Thoracic aorta (tissue), 2 donors: ENCODE measurements around the gene NPW. TPM values are rescaled to one million over a fixed set of nuclear protein-coding genes. Genes with fewer than 3 reads are reported as not detected.
A peak's percentile ranks its signal among the peaks of the same experiment; 100 is the strongest.

Experiments
- ATAC-seq: fragments of 150-250 bp; one replicate; pipeline ENCODE4 v1.8.0; 2017; ENCODE audit warnings: low read depth; ENCODE audit not compliant: insufficient number of reproducible peaks, low FRiP score
- DNase-seq: peaks from one replicate; pipeline ENCODE4 v3.0.0-alpha.2; 2020; ENCODE audit warnings: low spot score
- H3K27ac ChIP-seq, 2 donors: fragments of 200-600 bp; sonication (generic); 1 replicate in 1 of 2; 2 replicates in 1 of 2; pipeline ENCODE4 v1.5.1; 2016; ENCODE audit warnings: mild to moderate bottlenecking in 2 of 2, moderate library complexity in 2 of 2
- H3K27me3 ChIP-seq: fragments of 200-600 bp; sonication (generic); replicated peaks from 2 replicates; pipeline ENCODE4 v1.6.0; 2016; ENCODE audit warnings: mild to moderate bottlenecking; ENCODE audit not compliant: insufficient read depth
- H3K36me3 ChIP-seq: fragments of 200-600 bp; sonication (generic); one replicate; pipeline ENCODE4 v1.5.1; 2016
- H3K4me1 ChIP-seq, 2 donors: fragments of 200-600 bp; sonication (generic); 1 replicate in 1 of 2; 2 replicates in 1 of 2; pipeline versions ENCODE4 v1.5.1 to v1.6.0; 2016; ENCODE audit warnings: low read depth in 2 of 2, mild to moderate bottlenecking in 1 of 2; ENCODE audit not compliant: control insufficient read depth in 1 of 2
- H3K4me3 ChIP-seq: fragments of 200-600 bp; sonication (generic); 2 replicates; pipeline ENCODE4 v1.5.1; 2016; ENCODE audit warnings: mild to moderate bottlenecking
- H3K9me3 ChIP-seq: fragments of 200-600 bp; sonication (generic); 2 replicates; pipeline ENCODE4 v1.5.1; 2016
- CTCF ChIP-seq: fragments of 200-600 bp; sonication (generic); IDR thresholded peaks from one replicate; pipeline ENCODE4 v1.5.1; 2019; ENCODE audit warnings: antibody characterized with exemption
- total RNA-seq, 2 donors: library from RNA; depleted of rRNA; stranded (reverse); fragments of >200 nt; gene quantifications; one replicate each; pipeline versions ENCODE4 v1.1.0 to v1.2.3, GENCODE V29; 2016

Gene NPW
- total RNA-seq, 2 donors from 2014 or later = not detected

GRCh38 chr16:2005646-2006045, 13.9 kb upstream of the NPW start:
- Histone ChIP-seq H3K27me3 (no peaks in the 10 kb centered on the region), H3K4me1 (peaks cover 30 to 52% of the 10 kb centered on the region in 2 donors), H3K9me3 (no peaks in the 10 kb centered on the region), H3K4me3 (no peak overlapping the region), H3K36me3 (peaks cover 24% of the 10 kb centered on the region), H3K27ac (no peak overlapping the region)
- DNase-seq = no peak
- no peak for ATAC-seq
- no peak for TF ChIP-seq CTCF

- no peak for TF ChIP-seq CTCF
- DNase-seq (no peak), ATAC-seq (no peak)
- H3K4me1 ChIP-seq = peaks cover 30 to 53% of the 10 kb centered on the region in 2 donors
- peaks cover 18% of the 10 kb centered on the region for H3K36me3 ChIP-seq
- H3K4me3 ChIP-seq = no peak overlapping the region
- no peak overlapping the region for H3K27ac ChIP-seq
- H3K9me3 ChIP-seq = no peaks in the 10 kb centered on the region
- H3K27me3 ChIP-seq = no peaks in the 10 kb centered on the region
Measured at GRCh38 chr16:2006317-2006716, 13.3 kb upstream of the NPW start.

GRCh38 chr16:2007081-2007836, 12.3 kb upstream of the NPW start:
- H3K4me1 ChIP-seq = peaks cover 30 to 53% of the 10 kb centered on the region in 2 donors
- H3K4me3 ChIP-seq = peak overlapping the region; percentile 14
- no peak for TF ChIP-seq CTCF
- no peaks in the 10 kb centered on the region for H3K9me3 ChIP-seq
- peaks cover 9% of the 10 kb centered on the region for H3K36me3 ChIP-seq
- no peak overlapping the region for H3K27ac ChIP-seq
- ATAC-seq (no peak), DNase-seq (no peak)
- H3K27me3 ChIP-seq = no peaks in the 10 kb centered on the region

GRCh38 chr16:2008009-2008526, 11.5 kb upstream of the NPW start:
- H3K4me3 ChIP-seq = peak overlapping the region; percentile 98
- H3K9me3 ChIP-seq = no peaks in the 10 kb centered on the region
- H3K27ac ChIP-seq = no peak overlapping the region
- H3K36me3 ChIP-seq = peaks cover 3% of the 10 kb centered on the region
- ATAC-seq (no peak), DNase-seq (no peak)
- peaks cover 30 to 53% of the 10 kb centered on the region in 2 donors for H3K4me1 ChIP-seq
- no peak for TF ChIP-seq CTCF
- H3K27me3 ChIP-seq = no peaks in the 10 kb centered on the region

GRCh38 chr16:2008631-2009163, 10.9 kb upstream of the NPW start:
- DNase-seq (no peak), ATAC-seq (no peak)
- no peaks in the 10 kb centered on the region for H3K36me3 ChIP-seq
- peak overlapping the region; percentile 98 for H3K4me3 ChIP-seq
- H3K27ac ChIP-seq = peak overlapping the region; percentile 65 to 79
- H3K27me3 ChIP-seq = no peaks in the 10 kb centered on the region
- H3K9me3 ChIP-seq = no peaks in the 10 kb centered on the region
- peaks cover 30 to 53% of the 10 kb centered on the region in 2 donors for H3K4me1 ChIP-seq
- TF ChIP-seq CTCF = no peak
